Smooth muscle cell (in vitro differentiated cells): ENCODE data around the gene EDN2. TPM values are rescaled to one million over a fixed set of nuclear protein-coding genes. Genes with fewer than 3 reads are reported as not detected.

ENCODE experiments used
- DNase-seq: peaks from one replicate; lab custom pipeline; 2025; ENCODE audit not compliant: unreplicated experiment; lab: John Stamatoyannopoulos, UW
- H2AFZ ChIP-seq: fragments of 200-600 bp; sonication (generic); 2 replicates; pipeline ENCODE4 v1.6.0; 2016; ENCODE audit warnings: antibody characterized with exemption, low read depth, mild to moderate bottlenecking
- H3F3A ChIP-seq: fragments of 200-600 bp; sonication (generic); 2 replicates; pipeline ENCODE4 v1.6.0; 2017; ENCODE audit warnings: antibody characterized with exemption, low read depth
- H3K27ac ChIP-seq: fragments of 200-600 bp; sonication (generic); 2 replicates; pipeline ENCODE4 v1.5.1; 2016; ENCODE audit warnings: low read depth, mild to moderate bottlenecking
- H3K27me3 ChIP-seq: fragments of 200-600 bp; sonication (generic); 2 replicates; pipeline ENCODE4 v1.6.1; 2016; ENCODE audit warnings: low read depth, mild to moderate bottlenecking
- H3K36me3 ChIP-seq: fragments of 200-600 bp; sonication (generic); 2 replicates; pipeline ENCODE4 v1.5.1; 2016; ENCODE audit warnings: low read depth
- H3K4me1 ChIP-seq: fragments of 200-600 bp; sonication (generic); 2 replicates; pipeline ENCODE4 v1.5.1; 2016; ENCODE audit warnings: low read depth
- H3K4me2 ChIP-seq: fragments of 200-600 bp; sonication (generic); 2 replicates; pipeline ENCODE4 v1.6.0; 2016; ENCODE audit warnings: mild to moderate bottlenecking
- H3K4me3 ChIP-seq: fragments of 200-600 bp; sonication (generic); 2 replicates; pipeline ENCODE4 v1.5.1; 2016; ENCODE audit warnings: mild to moderate bottlenecking
- H3K79me2 ChIP-seq: fragments of 200-600 bp; sonication (generic); 2 replicates; pipeline ENCODE4 v1.6.0; 2016; ENCODE audit warnings: low read depth, mild to moderate bottlenecking
- H3K9ac ChIP-seq: fragments of 200-600 bp; sonication (generic); 2 replicates; pipeline ENCODE4 v1.6.0; 2016; ENCODE audit warnings: low read depth
- H3K9me3 ChIP-seq: fragments of 200-600 bp; sonication (generic); replicated peaks from 2 replicates; pipeline ENCODE4 v1.5.1; 2016; ENCODE audit warnings: low read depth
- H4K20me1 ChIP-seq: fragments of 200-600 bp; sonication (generic); 2 replicates; pipeline ENCODE4 v1.6.0; 2016; ENCODE audit warnings: low read depth
- WGBS: methylation state at CpG from one replicate; pipeline ENCODE4 v1.1.7; 2016; ENCODE audit warnings: low lambda C conversion rate; 5-methylcytosine and 5-hydroxymethylcytosine counted together
- polyA plus RNA-seq: library from polyadenylated mRNA; unstranded; fragments of >200 nt; fragmentation: Nextera tagmentation; extraction: Ambion mirVana; gene quantifications from 2 replicates; pipeline ENCODE4 v1.2.1, GENCODE V29; 2016
- total RNA-seq: library from RNA; depleted of rRNA; stranded (reverse); fragments of >200 nt; gene quantifications from 2 replicates; pipeline ENCODE4 v1.2.3, GENCODE V29; 2014
- TF ChIP-seq, protein P1 (sequence below): fragments of 200-600 bp; sonication (generic); IDR thresholded peaks from 2 replicates; pipeline ENCODE4 v1.5.1; 2017; ENCODE audit warnings: borderline replicate concordance, mild to moderate bottlenecking, antibody characterized with exemption; ENCODE audit not compliant: insufficient read depth, poor library complexity, severe bottlenecking

Gene EDN2
- total and polyA plus RNA-seq, 2 experiments from 2014 or later = not detected

DNA sequence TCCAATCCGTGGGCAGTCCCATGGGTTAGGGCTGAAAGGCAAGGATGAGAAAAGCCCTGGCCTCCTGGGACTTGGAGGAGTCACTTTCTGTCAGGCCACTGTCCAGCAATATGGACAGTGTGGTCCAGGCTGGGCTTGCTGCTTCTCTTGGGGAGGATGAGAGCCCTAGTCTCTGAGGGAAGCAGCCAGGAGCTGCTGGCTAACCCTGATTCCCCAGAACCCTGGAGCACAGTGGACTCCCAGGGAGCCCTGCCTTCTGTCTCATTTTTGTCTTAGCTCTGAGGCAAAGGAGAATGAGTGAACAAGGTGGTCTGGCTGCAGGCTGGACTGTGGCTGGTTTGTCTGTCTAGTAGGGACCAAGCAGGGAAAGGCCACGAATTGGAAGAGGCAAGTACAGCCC lies 23.8 kb upstream of the EDN2 start:
- Histone ChIP-seq H3K4me2 (no peak overlapping the region), H3K27me3 (no peaks in the 10 kb centered on the region), H3K4me1 (no peaks in the 10 kb centered on the region), H2AFZ (no peak overlapping the region), H3K27ac (no peak overlapping the region), H3K79me2 (no peaks in the 10 kb centered on the region), H3K9ac (no peak overlapping the region), H3K4me3 (no peak overlapping the region), H3F3A (peaks cover 9% of the 10 kb centered on the region), H3K9me3 (no peaks in the 10 kb centered on the region), H4K20me1 (no peaks in the 10 kb centered on the region), H3K36me3 (no peaks in the 10 kb centered on the region)
- no peak for DNase-seq
- WGBS = 92% methylated on average over 2 of the region's 2 CpGs
- TF ChIP-seq, protein P1, sequence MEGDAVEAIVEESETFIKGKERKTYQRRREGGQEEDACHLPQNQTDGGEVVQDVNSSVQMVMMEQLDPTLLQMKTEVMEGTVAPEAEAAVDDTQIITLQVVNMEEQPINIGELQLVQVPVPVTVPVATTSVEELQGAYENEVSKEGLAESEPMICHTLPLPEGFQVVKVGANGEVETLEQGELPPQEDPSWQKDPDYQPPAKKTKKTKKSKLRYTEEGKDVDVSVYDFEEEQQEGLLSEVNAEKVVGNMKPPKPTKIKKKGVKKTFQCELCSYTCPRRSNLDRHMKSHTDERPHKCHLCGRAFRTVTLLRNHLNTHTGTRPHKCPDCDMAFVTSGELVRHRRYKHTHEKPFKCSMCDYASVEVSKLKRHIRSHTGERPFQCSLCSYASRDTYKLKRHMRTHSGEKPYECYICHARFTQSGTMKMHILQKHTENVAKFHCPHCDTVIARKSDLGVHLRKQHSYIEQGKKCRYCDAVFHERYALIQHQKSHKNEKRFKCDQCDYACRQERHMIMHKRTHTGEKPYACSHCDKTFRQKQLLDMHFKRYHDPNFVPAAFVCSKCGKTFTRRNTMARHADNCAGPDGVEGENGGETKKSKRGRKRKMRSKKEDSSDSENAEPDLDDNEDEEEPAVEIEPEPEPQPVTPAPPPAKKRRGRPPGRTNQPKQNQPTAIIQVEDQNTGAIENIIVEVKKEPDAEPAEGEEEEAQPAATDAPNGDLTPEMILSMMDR = no peak

DNA sequence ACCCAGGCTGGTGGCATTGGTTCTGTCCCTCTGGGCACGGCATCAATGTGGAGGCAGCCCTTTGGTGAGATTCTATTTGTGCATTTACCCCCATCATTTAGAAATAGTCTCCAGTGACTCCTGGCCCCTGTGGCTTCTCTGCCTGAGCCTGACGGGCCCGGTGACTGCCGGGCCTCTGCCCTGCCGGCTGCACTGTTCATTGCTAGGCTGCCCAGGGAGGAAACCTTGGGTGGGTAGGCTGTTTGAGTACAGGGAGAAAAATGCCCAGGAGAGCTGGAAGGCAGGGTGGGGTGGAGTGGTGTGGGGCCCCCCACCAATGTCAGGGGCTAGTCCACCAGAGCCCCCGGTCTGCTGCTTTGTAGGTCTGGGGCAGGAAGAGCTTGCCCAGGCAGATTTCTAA lies 23.4 kb upstream of the EDN2 start:
- WGBS = 97% methylated on average over 6 of the region's 6 CpGs
- no peak for DNase-seq
- Histone ChIP-seq H4K20me1 (no peaks in the 10 kb centered on the region), H3F3A (peaks cover 10% of the 10 kb centered on the region), H2AFZ (no peak overlapping the region), H3K9ac (no peak overlapping the region), H3K27me3 (no peaks in the 10 kb centered on the region), H3K36me3 (no peaks in the 10 kb centered on the region), H3K4me1 (no peaks in the 10 kb centered on the region), H3K4me2 (no peak overlapping the region), H3K9me3 (no peaks in the 10 kb centered on the region), H3K79me2 (no peaks in the 10 kb centered on the region), H3K4me3 (no peak overlapping the region), H3K27ac (no peak overlapping the region)
- TF ChIP-seq, protein P1 = no peak

DNA sequence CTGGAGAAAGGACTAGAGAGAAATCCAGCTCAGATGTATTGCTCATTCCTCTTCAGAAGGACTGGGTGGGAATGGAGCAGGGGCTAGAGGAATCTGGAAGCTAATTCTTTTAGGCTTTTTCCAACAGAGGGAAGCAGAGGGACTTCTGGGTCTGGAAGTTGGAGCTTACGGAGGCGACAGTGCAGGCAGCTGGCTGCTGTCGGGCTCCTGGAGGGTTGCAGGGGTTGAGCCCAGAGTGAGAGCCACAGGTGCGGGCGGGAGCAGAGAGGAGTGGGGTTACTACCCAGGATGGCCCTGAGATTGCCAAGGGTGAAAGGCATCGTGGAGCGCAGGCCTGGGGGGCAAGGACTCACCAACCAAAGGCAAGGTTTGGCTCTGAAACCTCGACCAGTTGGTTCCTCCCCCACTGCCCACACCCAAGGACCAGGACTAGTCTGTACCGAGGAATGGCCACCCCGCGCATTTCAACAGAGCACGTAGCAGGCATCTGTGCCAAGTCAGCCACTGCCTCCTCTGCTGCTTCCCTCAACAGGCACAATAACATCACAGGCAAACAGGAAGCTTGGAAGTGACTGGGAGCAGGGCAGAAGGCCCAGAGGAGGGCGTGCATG lies 22.7 kb upstream of the EDN2 start:
- peaks cover 10% of the 10 kb centered on the region for H3F3A ChIP-seq
- H3K4me2 ChIP-seq = no peak overlapping the region
- H3K27me3 ChIP-seq = no peaks in the 10 kb centered on the region
- no peak overlapping the region for H3K27ac ChIP-seq
- H3K79me2 ChIP-seq = no peaks in the 10 kb centered on the region
- TF ChIP-seq, protein P1 = no peak
- no peaks in the 10 kb centered on the region for H3K36me3 ChIP-seq
- H2AFZ ChIP-seq = no peak overlapping the region
- WGBS = 92% methylated on average over 13 of the region's 13 CpGs
- H3K9ac ChIP-seq = no peak overlapping the region
- H3K4me1 ChIP-seq = no peaks in the 10 kb centered on the region
- no peak overlapping the region for H3K4me3 ChIP-seq
- H3K9me3 ChIP-seq = no peaks in the 10 kb centered on the region
- no peaks in the 10 kb centered on the region for H4K20me1 ChIP-seq
- DNase-seq = no peak
